ENCODE results near the gene FSCN2.

The FSCN2 gene

GRCh38 chr17:81509207-81509971 is 18.8 kb upstream of the FSCN2 start:
- DNase-seq (ENCODE audit: extremely low spot score) = no peak
- TF ChIP-seq CTCF (IDR thresholded peaks at IDR 0.05; ENCODE audit: control extremely low read depth, extremely low read depth, low read depth, missing control alignments) = no peak
- CTCF ChIA-PET = interaction anchor here (0.8 to 2.3 kb wide), 4 partner anchors 9 to 217 kb away, joined by 3 to 9 read pairs (median 4); no protein-coding TSS in a partner anchor
- POLR2A ChIA-PET = interaction anchor here (0.6 to 1.2 kb wide), 4 partner anchors 13 to 43 kb away, joined by 3 to 7 read pairs (median 4); partner anchors contain the start of gene FAAP100

- no peak for DNase-seq (ENCODE audit: extremely low spot score)
- CTCF ChIA-PET = interaction anchor here (1.2 to 2.3 kb wide), 2 partner anchors 26 to 91 kb away, joined by 4 to 9 read pairs; no protein-coding TSS in a partner anchor
- no peak for TF ChIP-seq CTCF (IDR thresholded peaks at IDR 0.05; ENCODE audit: control extremely low read depth, extremely low read depth, low read depth, missing control alignments)
- POLR2A ChIA-PET = no interaction called here
Observed at GRCh38 chr17:81509972-81510784, 18.0 kb upstream of the FSCN2 start.

GRCh38 chr17:81510785-81511553 is 17.2 kb upstream of the FSCN2 start:
- CTCF ChIA-PET = interaction anchor here (0.8 to 1.3 kb wide), 2 partner anchors 26 to 51 kb away, joined by 3 to 4 read pairs; no protein-coding TSS in a partner anchor
- TF ChIP-seq CTCF (IDR thresholded peaks at IDR 0.05; ENCODE audit: control extremely low read depth, extremely low read depth, low read depth, missing control alignments) = no peak
- no peak for DNase-seq (ENCODE audit: extremely low spot score)
- POLR2A ChIA-PET = interaction anchor here (0.6 to 0.8 kb wide), 4 partner anchors 11 to 42 kb away, joined by 3 read pairs; no protein-coding TSS in a partner anchor

GRCh38 chr17:81511554-81511803 is 16.7 kb upstream of the FSCN2 start:
- CTCF ChIA-PET = interaction anchor here (0.8 to 1.3 kb wide), 2 partner anchors 27 to 50 kb away, joined by 3 to 4 read pairs; no protein-coding TSS in a partner anchor
- POLR2A ChIA-PET = interaction anchor here (0.6 to 1.2 kb wide), 4 partner anchors 11 to 289 kb away, joined by 3 read pairs; partner anchors contain the start of gene CEP131
- no peak for DNase-seq (ENCODE audit: extremely low spot score)

GRCh38 chr17:81511804-81512561 is 16.2 kb upstream of the FSCN2 start:
- no peak for DNase-seq (ENCODE audit: extremely low spot score)
- ChIA-PET CTCF (interaction anchor here (0.8 to 1.3 kb wide), 2 partner anchors 27 to 50 kb away, joined by 3 to 4 read pairs; no protein-coding TSS in a partner anchor), POLR2A (interaction anchor here (0.6 to 1.4 kb wide), 7 partner anchors 23 to 292 kb away, joined by 3 read pairs; partner anchors contain the start of genes CEP131 and FAAP100)
- no peak for TF ChIP-seq CTCF (IDR thresholded peaks at IDR 0.05; ENCODE audit: control extremely low read depth, extremely low read depth, low read depth, missing control alignments)

More at GRCh38 chr17:81511554-81511803, 16.7 kb upstream of the FSCN2 start:
- no peak for TF ChIP-seq CTCF (IDR thresholded peaks at IDR 0.05; ENCODE audit: control extremely low read depth, extremely low read depth, low read depth, missing control alignments)

Measured in GM10248 (cell line).